ENCODE measurements around the gene C11orf58.

C11orf58 gene

GRCh38 chr11:16784666-16785065 is 46.2 kb downstream of the C11orf58 start:
- Histone ChIP-seq H2AFZ (ENCODE audit: low read length) (no peak overlapping the region), H3K27me3 (replicated peaks; ENCODE audit: insufficient read depth, low read length) (no peaks in the 10 kb centered on the region), H3K9me2 (replicated peaks; ENCODE audit: insufficient read depth, low read length) (no peaks in the 10 kb centered on the region), H3K36me3 (replicated peaks; ENCODE audit: insufficient read depth, low read length) (no peaks in the 10 kb centered on the region; the same call in 1 of the 2 replicates), H3K9ac (ENCODE audit: low read length) (no peak overlapping the region), H3K79me2 (ENCODE audit: low read length) (no peaks in the 10 kb centered on the region), H3K27ac (ENCODE audit: low read length) (no peak overlapping the region), H3K4me3 (ENCODE audit: low read length) (no peak overlapping the region), H4K20me1 (ENCODE audit: insufficient read depth, low read length) (peaks cover 4% of the 10 kb centered on the region; the same call in 1 of the 2 replicates), H3K4me1 (ENCODE audit: low read length) (no peaks in the 10 kb centered on the region), H3K4me2 (ENCODE audit: low read depth, low read length) (no peak overlapping the region), H3F3A (ENCODE audit: insufficient read depth, low read length) (no peaks in the 10 kb centered on the region), H3K9me3 (replicated peaks; ENCODE audit: insufficient read depth, low read length) (no peaks in the 10 kb centered on the region)
- TF ChIP-seq CTCF (IDR thresholded peaks at IDR 0.05; ENCODE audit: low read length) (no peak), EZH2 (optimal IDR thresholded peaks at IDR 0.05; ENCODE audit: low read depth, low read length) (no peak), EZH2phosphoT487 (IDR thresholded peaks at IDR 0.05; ENCODE audit: low read length) (no peak)
- DNase-seq, result no peak

- TF ChIP-seq EZH2phosphoT487 (IDR thresholded peaks at IDR 0.05; ENCODE audit: low read length), result no peak
- peak; percentile 85 for TF ChIP-seq CTCF (IDR thresholded peaks at IDR 0.05; ENCODE audit: low read length)
- no peak for TF ChIP-seq EZH2 (optimal IDR thresholded peaks at IDR 0.05; ENCODE audit: low read depth, low read length)
- Histone ChIP-seq H3K4me2 (ENCODE audit: low read depth, low read length) (no peak overlapping the region), H3K9me3 (replicated peaks; ENCODE audit: insufficient read depth, low read length) (no peaks in the 10 kb centered on the region), H3K9ac (ENCODE audit: low read length) (no peak overlapping the region), H3K27ac (ENCODE audit: low read length) (no peak overlapping the region), H2AFZ (ENCODE audit: low read length) (no peak overlapping the region), H3K4me3 (ENCODE audit: low read length) (no peak overlapping the region), H3K27me3 (replicated peaks; ENCODE audit: insufficient read depth, low read length) (no peaks in the 10 kb centered on the region), H3K36me3 (replicated peaks; ENCODE audit: insufficient read depth, low read length) (no peaks in the 10 kb centered on the region; the same call in 1 of the 2 replicates), H3K4me1 (ENCODE audit: low read length) (no peaks in the 10 kb centered on the region), H4K20me1 (ENCODE audit: insufficient read depth, low read length) (peaks cover 4% of the 10 kb centered on the region; the same call in 1 of the 2 replicates), H3K9me2 (replicated peaks; ENCODE audit: insufficient read depth, low read length) (no peaks in the 10 kb centered on the region), H3K79me2 (ENCODE audit: low read length) (no peaks in the 10 kb centered on the region), H3F3A (ENCODE audit: insufficient read depth, low read length) (no peaks in the 10 kb centered on the region)
- peak; percentile 47 for DNase-seq
Observed at GRCh38 chr11:16785520-16786128, 47.2 kb downstream of the C11orf58 start.

GRCh38 chr11:16786131-16786530 is 47.7 kb downstream of the C11orf58 start:
- no peaks in the 10 kb centered on the region for H3K27me3 ChIP-seq (replicated peaks; ENCODE audit: insufficient read depth, low read length)
- no peaks in the 10 kb centered on the region for H3K9me3 ChIP-seq (replicated peaks; ENCODE audit: insufficient read depth, low read length)
- H2AFZ ChIP-seq (ENCODE audit: low read length), result no peak overlapping the region
- H3K4me1 ChIP-seq (ENCODE audit: low read length), result no peaks in the 10 kb centered on the region
- H3K4me2 ChIP-seq (ENCODE audit: low read depth, low read length), result no peak overlapping the region
- peaks cover 4% of the 10 kb centered on the region; the same call in 1 of the 2 replicates for H4K20me1 ChIP-seq (ENCODE audit: insufficient read depth, low read length)
- DNase-seq, result no peak
- no peaks in the 10 kb centered on the region for H3K9me2 ChIP-seq (replicated peaks; ENCODE audit: insufficient read depth, low read length)
- no peaks in the 10 kb centered on the region for H3F3A ChIP-seq (ENCODE audit: insufficient read depth, low read length)
- TF ChIP-seq EZH2phosphoT487 (IDR thresholded peaks at IDR 0.05; ENCODE audit: low read length) (no peak), EZH2 (optimal IDR thresholded peaks at IDR 0.05; ENCODE audit: low read depth, low read length) (no peak), CTCF (IDR thresholded peaks at IDR 0.05; ENCODE audit: low read length) (no peak)
- H3K79me2 ChIP-seq (ENCODE audit: low read length), result no peaks in the 10 kb centered on the region
- no peaks in the 10 kb centered on the region; the same call in 1 of the 2 replicates for H3K36me3 ChIP-seq (replicated peaks; ENCODE audit: insufficient read depth, low read length)
- H3K9ac ChIP-seq (ENCODE audit: low read length), result no peak overlapping the region
- no peak overlapping the region for H3K4me3 ChIP-seq (ENCODE audit: low read length)
- no peak overlapping the region for H3K27ac ChIP-seq (ENCODE audit: low read length)
